Ovary (tissue), 10 donors: ENCODE results near the gene CCL20. TPM values are rescaled to one million over a fixed set of nuclear protein-coding genes. Genes with fewer than 3 reads are reported as not detected.
A peak's percentile ranks its signal among the peaks of the same experiment; 100 is the strongest.

ENCODE experiments used
- DNase-seq, 5 donors: peaks; one replicate each; pipeline ENCODE4 v3.0.0-alpha.2; 2019 to 2020
- H3K27ac ChIP-seq, 2 donors: fragments of 200-600 bp; one replicate each; pipeline versions ENCODE4 v1.5.1 to v1.8.0; 2019 to 2022
- H3K27me3 ChIP-seq: fragments of 200-600 bp; one replicate; pipeline ENCODE4 v1.8.0; 2022
- H3K36me3 ChIP-seq: fragments of 200-600 bp; sonication (generic); one replicate; pipeline ENCODE4 v1.5.1; 2019
- H3K4me1 ChIP-seq: one replicate; pipeline ENCODE4 v1.8.1; 2013; ENCODE audit warnings: mild to moderate bottlenecking, moderate library complexity; ENCODE audit not compliant: insufficient read depth
- H3K4me3 ChIP-seq: fragments of 200-600 bp; sonication (generic); one replicate; pipeline ENCODE4 v1.5.1; 2017
- H3K9me3 ChIP-seq, 2 donors: fragments of 200-600 bp in 1 of 2; sonication (generic) in 1 of 2; one replicate each; pipeline versions ENCODE4 v1.5.1 to v1.8.1; 2013 to 2019; ENCODE audit warnings: mild to moderate bottlenecking in 1 of 2, moderate library complexity in 1 of 2
- EP300 ChIP-seq: sonication (generic); formaldehyde crosslinking; IDR thresholded peaks from one replicate; pipeline ENCODE4 v1.6.1; 2017; ENCODE audit warnings: antibody characterized with exemption
- POLR2A ChIP-seq: fragments of 450-650 bp; IDR thresholded peaks from one replicate; pipeline ENCODE4 v1.6.1; 2017; ENCODE audit warnings: antibody characterized with exemption, mild to moderate bottlenecking, moderate library complexity
- WGBS, 3 donors: extraction: QIAGEN DNeasy Blood & Tissue Kit in 1 of 3; methylation state at CpG; one replicate each; pipeline versions ENCODE4 v1.1.5 to v1.1.7; 2013 to 2017; 5-methylcytosine and 5-hydroxymethylcytosine counted together
- intact Hi-C, 4 donors: fragments of 100-400 bp; cut with DNase I; formaldehyde crosslinking; loops; one replicate each; pipeline versions ENCODE4 v1.11.0 to v1.15.1; 2022 to 2023
- long read RNA-seq, 3 donors: library from polyadenylated mRNA in 2 of 3; unstranded in 2 of 3; transcript quantifications; one replicate each; pipeline ENCODE4 v2.0.0 and lab custom pipeline, GENCODE V29; 2021 to 2026
- polyA plus RNA-seq, 2 donors: library from polyadenylated mRNA; stranded (reverse); fragments of 200-250 nt in 1 of 2; fragments of 350-450 nt in 1 of 2; fragmentation: Illumina TruSeq in 1 of 2; extraction: RNeasy Lipid Tissue Mini Kit (QIAGEN cat#74804) in 1 of 2; gene quantifications; one replicate each; pipeline ENCODE4 v1.2.3, GENCODE V29; 2013 to 2014
- total RNA-seq, 7 donors: library from RNA; depleted of rRNA in 2 of 7; stranded (reverse); fragments of >200 nt in 2 of 7; fragmentation: NEBNext Ultra II Directional in 3 of 7; extraction: Animal tissue kit (Norgen Biotek cat#: 25700) in 3 of 7; gene quantifications; one replicate each; pipeline versions ENCODE4 v1.1.0 to v1.2.4, GENCODE V29; 2016 to 2023
- TF ChIP-seq, protein P1 (sequence below), 3 donors: fragments of 450-650 bp in 2 of 3; fragments of 200-600 bp in 1 of 3; IDR thresholded peaks; one replicate each; pipeline versions ENCODE4 v1.5.1 to v1.8.0; 2016 to 2022; ENCODE audit warnings: antibody characterized with exemption in 3 of 3, mild to moderate bottlenecking in 1 of 3
- donor health status: DM: no; HTN: no; CAD: no; lungs with moderate emphysema.
- donor health status: DM: no; HTN: no; CAD: no.
- donor health status: Bipolar disorder and iron deficiency.
- donor health status: DM: yes; HTN: yes; CAD: no.
- donor health status: DM: no; HTN: no; CAD: no.
- donor health status: DM: yes; HTN: yes; CAD: no.

CCL20 gene
- total RNA-seq = 1 to 10 TPM in 1 of 7 donors, under 1 TPM in 1, not detected in 5; 0.43 to 6.4 TPM
- 1 to 10 TPM in 1 of 2 donors, under 1 TPM in 1; 0.65 to 4.9 TPM for polyA plus RNA-seq
- long read RNA-seq, donor 1 = 0 reads
- long read RNA-seq, donor 2 = 0 reads
- long read RNA-seq, donor 3 = 0 reads

- H3K4me3 ChIP-seq = no peak within 1 kb of the TSS
- H3K27me3 ChIP-seq = no peaks in the 10 kb centered on the region
- 87 to 93% (median 88%) methylated on average over 9 of the region's 9 CpGs for WGBS, 3 donors
- TF ChIP-seq EP300 (no peak), POLR2A (no peak)
- TF ChIP-seq, protein P1, sequence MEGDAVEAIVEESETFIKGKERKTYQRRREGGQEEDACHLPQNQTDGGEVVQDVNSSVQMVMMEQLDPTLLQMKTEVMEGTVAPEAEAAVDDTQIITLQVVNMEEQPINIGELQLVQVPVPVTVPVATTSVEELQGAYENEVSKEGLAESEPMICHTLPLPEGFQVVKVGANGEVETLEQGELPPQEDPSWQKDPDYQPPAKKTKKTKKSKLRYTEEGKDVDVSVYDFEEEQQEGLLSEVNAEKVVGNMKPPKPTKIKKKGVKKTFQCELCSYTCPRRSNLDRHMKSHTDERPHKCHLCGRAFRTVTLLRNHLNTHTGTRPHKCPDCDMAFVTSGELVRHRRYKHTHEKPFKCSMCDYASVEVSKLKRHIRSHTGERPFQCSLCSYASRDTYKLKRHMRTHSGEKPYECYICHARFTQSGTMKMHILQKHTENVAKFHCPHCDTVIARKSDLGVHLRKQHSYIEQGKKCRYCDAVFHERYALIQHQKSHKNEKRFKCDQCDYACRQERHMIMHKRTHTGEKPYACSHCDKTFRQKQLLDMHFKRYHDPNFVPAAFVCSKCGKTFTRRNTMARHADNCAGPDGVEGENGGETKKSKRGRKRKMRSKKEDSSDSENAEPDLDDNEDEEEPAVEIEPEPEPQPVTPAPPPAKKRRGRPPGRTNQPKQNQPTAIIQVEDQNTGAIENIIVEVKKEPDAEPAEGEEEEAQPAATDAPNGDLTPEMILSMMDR (IDR thresholded peaks at IDR 0.05) = no peak
- DNase-seq = no peak
- no peaks in the 10 kb centered on the region for H3K36me3 ChIP-seq
- intact Hi-C loops = no loop called here
- H3K4me1 ChIP-seq = no peaks in the 10 kb centered on the region
- no peak within 1 kb of the TSS for H3K27ac ChIP-seq
- H3K9me3 ChIP-seq = no peaks in the 10 kb centered on the region
These were observed at the start of gene CCL20 for GRCh38 chr2:227813562-227814353. Gene CCL20, plus strand, starts transcription at chr2:227813842. Its CDS starts 70 bp downstream, at chr2:227813912.

DNA sequence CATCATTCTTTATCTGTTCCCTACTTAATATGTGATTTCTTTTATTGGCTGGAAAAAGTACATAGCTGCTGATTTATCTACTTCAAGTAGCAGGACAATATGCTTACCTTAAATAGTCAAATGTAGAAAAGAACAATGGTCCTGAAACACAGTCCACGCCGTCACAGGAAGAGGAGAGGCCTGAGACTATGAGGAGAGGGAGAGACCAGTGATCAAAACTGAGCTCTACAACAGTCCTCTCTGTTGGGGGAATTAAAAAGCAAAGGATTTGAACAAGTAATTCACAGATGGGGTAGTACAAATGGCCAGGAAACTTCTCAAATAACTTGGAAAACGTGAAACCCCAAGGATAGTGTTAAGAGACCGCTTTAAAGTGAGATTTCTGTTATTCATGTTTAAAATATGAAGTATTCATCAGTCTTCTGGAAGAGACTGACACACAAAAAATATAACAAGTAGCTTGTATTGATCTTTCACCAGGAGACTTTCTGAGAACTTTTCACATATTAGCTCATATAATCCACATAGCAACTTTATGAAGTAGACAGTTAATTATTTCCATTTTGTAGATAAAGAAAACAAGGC, 47.8 kb upstream of the CCL20 start:
- intact Hi-C loops = loop anchor here (2.0 to 10.0 kb wide), 8 partner anchors 104 to 639 kb away; no protein-coding TSS in a partner anchor
- WGBS, 3 donors = 35 to 49% (median 43%) methylated on average over 4 of the region's 4 CpGs
- Histone ChIP-seq H3K4me3 (no peak overlapping the region), H3K9me3 (no peaks in the 10 kb centered on the region), H3K27me3 (no peaks in the 10 kb centered on the region), H3K27ac (no peak overlapping the region), H3K4me1 (no peaks in the 10 kb centered on the region), H3K36me3 (no peaks in the 10 kb centered on the region)
- TF ChIP-seq, protein P1 (IDR thresholded peaks at IDR 0.05) = no peak
- no peak for DNase-seq

DNA sequence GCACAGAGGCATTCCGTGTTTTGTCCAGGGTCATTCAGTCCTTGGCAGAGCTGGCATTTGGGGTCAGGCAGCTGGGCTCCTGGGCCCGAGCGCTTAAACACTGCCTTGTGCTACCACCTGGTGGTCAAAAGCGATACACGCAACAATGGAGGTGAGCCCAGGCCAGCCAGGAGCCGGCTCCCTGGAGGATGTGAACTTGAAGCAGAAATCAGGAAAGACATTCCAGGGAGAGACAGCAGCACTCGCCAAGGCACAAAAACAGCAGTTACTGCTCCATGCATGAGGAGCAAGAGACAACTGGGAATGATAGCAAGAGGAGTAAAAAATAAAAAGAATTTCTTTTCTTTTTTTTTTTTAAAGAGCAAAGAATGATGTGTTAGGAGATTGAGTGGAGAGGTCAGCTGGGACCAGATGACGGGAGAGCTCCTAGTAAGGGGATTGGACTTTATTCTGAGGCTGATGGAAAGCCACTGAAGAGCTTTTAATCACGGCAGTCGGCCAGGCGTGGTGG, 47.2 kb upstream of the CCL20 start:
- peak; percentile 68 to 82 (median 76) for DNase-seq
- intact Hi-C loops = loop anchor here in 3 of 4 donors (2.0 to 10.0 kb wide), 7 partner anchors 104 to 639 kb away; no protein-coding TSS in a partner anchor

GRCh38 chr2:227767830-227768229, 45.8 kb upstream of the CCL20 start:
- H3K36me3 ChIP-seq = no peaks in the 10 kb centered on the region
- no peaks in the 10 kb centered on the region for H3K27me3 ChIP-seq
- DNase-seq = no peak
- no peak overlapping the region for H3K27ac ChIP-seq
- H3K9me3 ChIP-seq = no peaks in the 10 kb centered on the region
- TF ChIP-seq EP300 = no peak
- TF ChIP-seq, protein P1 (IDR thresholded peaks at IDR 0.05) = no peak
- no peak for TF ChIP-seq POLR2A
- no peak overlapping the region for H3K4me3 ChIP-seq
- intact Hi-C loops = loop anchor here in 3 of 4 donors (2.0 to 10.0 kb wide), 7 partner anchors 106 to 641 kb away; no protein-coding TSS in a partner anchor
- 88 to 92% (median 91%) methylated on average over 16 to 22 of the region's 22 CpGs for WGBS, 3 donors
- no peaks in the 10 kb centered on the region for H3K4me1 ChIP-seq

More for the DNA sequence above, 47.2 kb upstream of the CCL20 start:
- Histone ChIP-seq H3K4me1 (no peaks in the 10 kb centered on the region), H3K36me3 (no peaks in the 10 kb centered on the region), H3K4me3 (no peak overlapping the region), H3K27me3 (no peaks in the 10 kb centered on the region), H3K27ac (no peak overlapping the region), H3K9me3 (no peaks in the 10 kb centered on the region)
- 23 to 24% (median 23%) methylated on average over 11 of the region's 11 CpGs for WGBS, 3 donors
- TF ChIP-seq, protein P1 (IDR thresholded peaks at IDR 0.05) = peak; percentile 58 to 80 (median 80)
- TF ChIP-seq EP300 = no peak
